ENCODE data around the gene NUP93. TPM values are rescaled to one million over a fixed set of nuclear protein-coding genes. Genes with fewer than 3 reads are reported as not detected.

NUP93 gene
- total and polyA plus RNA-seq, 2 donors from 2014 or later: 34.8 to 48.8 TPM

DNA sequence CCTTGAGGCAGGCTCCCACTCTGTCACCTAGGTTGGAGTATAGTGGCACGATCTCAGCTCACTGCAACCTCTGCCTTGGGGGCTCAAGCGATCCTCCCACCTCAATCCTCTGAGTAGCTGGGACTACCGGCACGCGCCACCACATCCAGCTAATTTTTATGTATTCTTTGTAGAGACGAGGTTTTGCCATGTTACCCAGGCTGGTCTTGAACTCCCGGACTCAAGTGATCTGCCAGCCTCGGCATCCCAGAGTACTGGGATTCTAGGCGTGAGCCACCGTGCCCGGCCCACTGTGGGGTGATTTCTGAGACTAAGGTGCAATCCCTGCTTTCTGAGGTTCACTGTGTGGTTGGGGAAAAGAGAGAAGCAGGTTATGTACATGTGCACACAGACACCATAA, 123.0 kb downstream of the NUP93 start:
- intact Hi-C loops (cut with DNase I): no loop called here
- no peak for TF ChIP-seq CTCF (IDR thresholded peaks at IDR 0.05; ENCODE audit: borderline replicate concordance, extremely low read depth, insufficient read depth)
- FAIRE-seq (no peak), DNase-seq (peak in 1 of 5 donors; percentile 19)
- no peaks in the 10 kb centered on the region for H3K27me3 ChIP-seq (ENCODE audit: control insufficient read depth, insufficient read depth, low read length)
- no peak overlapping the region for H3K27ac ChIP-seq (ENCODE audit: low read depth in 2 of 2, low read length in 2 of 2)
- peaks cover 8 to 44% (median 30%) of the 10 kb centered on the region in 3 donors for H3K4me1 ChIP-seq (ENCODE audit: control insufficient read depth in 2 of 3, insufficient read depth in 2 of 3, low read depth in 1 of 3, low read length in 3 of 3)
- H3K4me3 ChIP-seq (ENCODE audit: low read length in 3 of 3): no peak overlapping the region
- H3K9ac ChIP-seq (ENCODE audit: low read length in 3 of 3): no peak overlapping the region
- H3K9me3 ChIP-seq (ENCODE audit: control insufficient read depth in 2 of 3, insufficient read depth in 1 of 3, low read length in 3 of 3): no peaks in the 10 kb centered on the region
- no peaks in the 10 kb centered on the region for H3K36me3 ChIP-seq (ENCODE audit: control insufficient read depth in 2 of 3, insufficient read depth in 3 of 3, low read length in 3 of 3)

GRCh38 chr16:56855201-56855600, 125.3 kb downstream of the NUP93 start:
- intact Hi-C loops (cut with DNase I): no loop called here
- FAIRE-seq: no peak

DNA sequence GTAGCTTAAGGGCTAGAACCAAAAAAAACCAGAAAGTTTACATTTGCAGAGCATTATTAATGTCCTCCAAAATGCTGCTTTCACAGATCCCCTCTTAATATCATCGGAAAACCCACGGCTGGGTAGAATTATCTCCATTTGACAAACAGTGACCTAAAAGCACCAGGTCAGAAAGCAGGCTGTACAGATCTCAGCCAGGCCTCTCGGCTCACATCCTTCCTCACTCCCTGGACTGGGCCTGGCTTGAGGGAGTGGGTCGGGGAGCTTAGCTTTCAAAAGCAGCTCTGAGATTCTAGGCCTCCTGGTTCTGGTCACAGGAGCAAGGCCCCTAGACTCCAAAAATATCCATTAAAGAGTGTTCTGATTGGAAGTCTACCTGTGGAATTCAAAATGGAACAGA, 126.0 kb downstream of the NUP93 start:
- DNase-seq (peak in 1 of 5 donors; percentile 26), FAIRE-seq (no peak)
- intact Hi-C loops (cut with DNase I): no loop called here
- H3K27me3 ChIP-seq (ENCODE audit: control insufficient read depth, insufficient read depth, low read length): no peaks in the 10 kb centered on the region
- no peak overlapping the region for H3K4me3 ChIP-seq (ENCODE audit: low read length in 3 of 3)
- TF ChIP-seq CTCF (IDR thresholded peaks at IDR 0.05; ENCODE audit: borderline replicate concordance, extremely low read depth, insufficient read depth): no peak
- H3K27ac ChIP-seq (ENCODE audit: low read depth in 2 of 2, low read length in 2 of 2): peak overlapping the region in 1 of 2 donors; percentile 22
- H3K4me1 ChIP-seq (ENCODE audit: control insufficient read depth in 2 of 3, insufficient read depth in 2 of 3, low read depth in 1 of 3, low read length in 3 of 3): peaks cover 0 to 21% (median 10%) of the 10 kb centered on the region in 3 donors
- H3K9ac ChIP-seq (ENCODE audit: low read length in 3 of 3): peak overlapping the region in 1 of 3 donors; percentile 26
- H3K36me3 ChIP-seq (ENCODE audit: control insufficient read depth in 2 of 3, insufficient read depth in 3 of 3, low read length in 3 of 3): no peaks in the 10 kb centered on the region
- no peaks in the 10 kb centered on the region for H3K9me3 ChIP-seq (ENCODE audit: control insufficient read depth in 2 of 3, insufficient read depth in 1 of 3, low read length in 3 of 3)

More at GRCh38 chr16:56855201-56855600, 125.3 kb downstream of the NUP93 start:
- no peak for TF ChIP-seq CTCF (IDR thresholded peaks at IDR 0.05; ENCODE audit: borderline replicate concordance, extremely low read depth, insufficient read depth)
- no peaks in the 10 kb centered on the region for H3K36me3 ChIP-seq (ENCODE audit: control insufficient read depth in 2 of 3, insufficient read depth in 3 of 3, low read length in 3 of 3)
- H3K27ac ChIP-seq (ENCODE audit: low read depth in 2 of 2, low read length in 2 of 2): no peak overlapping the region
- no peaks in the 10 kb centered on the region for H3K27me3 ChIP-seq (ENCODE audit: control insufficient read depth, insufficient read depth, low read length)
- H3K4me1 ChIP-seq (ENCODE audit: control insufficient read depth in 2 of 3, insufficient read depth in 2 of 3, low read depth in 1 of 3, low read length in 3 of 3): peaks cover 0 to 23% (median 12%) of the 10 kb centered on the region in 3 donors
- no peak overlapping the region for H3K4me3 ChIP-seq (ENCODE audit: low read length in 3 of 3)
- DNase-seq: peak in 1 of 5 donors; percentile 51
- H3K9me3 ChIP-seq (ENCODE audit: control insufficient read depth in 2 of 3, insufficient read depth in 1 of 3, low read length in 3 of 3): no peaks in the 10 kb centered on the region
- H3K9ac ChIP-seq (ENCODE audit: low read length in 3 of 3): no peak overlapping the region
